ENCODE results near the gene ZBED4. TPM values are rescaled to one million over a fixed set of nuclear protein-coding genes. Genes with fewer than 3 reads are reported as not detected.

The ZBED4 gene
- polyA plus RNA-seq, 1 donor = 18.0 TPM

- DNase-seq = no peak
Observed at GRCh38 chr22:49920859-49921258, 67.2 kb downstream of the ZBED4 start.

DNA sequence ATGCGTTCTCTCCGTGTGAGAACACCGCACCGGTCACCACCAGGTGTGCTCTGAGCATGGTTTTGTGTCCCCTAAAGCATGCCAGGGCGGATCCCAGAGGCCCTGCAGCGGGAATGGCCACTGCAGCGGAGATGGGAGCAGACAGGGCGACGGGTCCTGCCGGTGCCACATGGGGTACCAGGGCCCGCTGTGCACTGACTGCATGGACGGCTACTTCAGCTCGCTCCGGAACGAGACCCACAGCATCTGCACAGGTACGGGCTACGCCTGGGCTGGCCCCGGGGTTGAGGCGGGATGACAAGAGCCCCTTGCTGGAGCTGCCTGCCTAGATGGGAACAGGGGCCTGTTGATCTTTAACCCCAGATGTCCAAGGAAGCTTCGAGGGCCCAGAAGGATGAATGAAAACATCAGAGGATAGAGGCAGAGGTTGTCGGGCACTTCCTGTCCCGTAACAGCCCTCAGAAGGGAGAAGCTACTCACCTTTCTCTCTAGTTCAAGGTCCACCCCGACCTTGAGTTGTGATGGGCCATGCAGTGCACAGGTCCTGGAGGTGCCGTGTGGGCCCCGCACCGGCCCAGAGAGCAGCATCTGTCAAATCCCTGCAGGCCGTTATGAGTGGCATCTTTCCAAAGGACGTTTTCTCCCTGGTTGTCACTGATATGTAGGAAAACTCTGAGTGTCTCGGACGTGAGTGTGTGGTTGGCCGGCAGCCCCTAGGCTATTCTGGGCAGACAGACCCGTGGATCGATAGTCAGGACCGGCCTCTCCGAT lies 68.0 kb downstream of the ZBED4 start:
- DNase-seq = no peak

DNA sequence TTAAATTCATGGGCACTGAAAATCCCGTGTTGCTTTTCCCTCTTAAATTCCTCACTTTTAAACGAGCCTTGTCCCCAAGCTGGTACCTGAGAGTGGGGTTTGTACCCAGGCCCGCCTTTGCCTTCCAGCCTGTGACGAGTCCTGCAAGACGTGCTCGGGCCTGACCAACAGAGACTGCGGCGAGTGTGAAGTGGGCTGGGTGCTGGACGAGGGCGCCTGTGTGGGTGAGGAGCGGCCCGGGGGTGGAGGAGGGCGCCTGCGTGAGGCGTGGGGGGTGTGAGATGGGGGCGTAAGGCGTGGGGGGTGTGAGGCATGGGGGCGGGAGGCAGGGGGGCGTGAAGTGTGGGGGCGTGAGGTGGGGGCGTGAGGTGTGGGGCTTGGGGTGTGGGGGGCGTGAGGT lies 68.8 kb downstream of the ZBED4 start:
- no peak for DNase-seq

GRCh38 chr22:49922926-49923325 lies 69.3 kb downstream of the ZBED4 start:
- DNase-seq = no peak

- DNase-seq = no peak
Observed at GRCh38 chr22:49923445-49923844, 69.8 kb downstream of the ZBED4 start.

GRCh38 chr22:49924113-49924833 lies 70.6 kb downstream of the ZBED4 start:
- DNase-seq = no peak

DNA sequence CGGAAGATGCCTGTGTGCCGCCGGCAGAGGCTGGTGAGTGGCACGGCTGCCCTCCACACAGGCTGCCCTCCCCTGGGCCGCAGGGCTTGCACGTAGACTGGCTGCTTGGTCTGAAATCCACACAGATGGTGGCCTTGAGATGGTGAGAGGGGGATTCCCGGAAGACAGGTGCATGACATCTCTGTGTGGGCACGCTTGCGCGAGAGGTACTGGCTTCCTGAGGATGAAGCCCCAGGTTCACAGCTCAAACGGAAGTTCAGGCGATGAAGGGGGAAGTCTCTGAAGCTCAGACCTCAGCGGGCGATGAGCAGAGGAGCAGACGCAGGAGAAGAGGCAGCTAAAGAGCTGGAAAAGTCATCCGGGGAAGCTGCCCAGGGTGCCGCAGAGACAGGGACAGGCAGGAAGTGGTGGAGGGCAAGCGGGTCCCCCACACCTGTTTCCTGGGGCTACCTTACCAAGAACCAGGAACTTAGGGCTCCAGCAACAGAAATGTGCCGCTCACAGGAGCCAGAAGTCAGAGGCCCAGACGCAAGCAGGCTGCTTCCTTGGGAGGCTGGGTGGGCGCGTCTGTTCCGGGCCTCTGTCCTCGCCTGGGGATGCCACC lies 72.0 kb downstream of the ZBED4 start:
- DNase-seq = no peak

DNA sequence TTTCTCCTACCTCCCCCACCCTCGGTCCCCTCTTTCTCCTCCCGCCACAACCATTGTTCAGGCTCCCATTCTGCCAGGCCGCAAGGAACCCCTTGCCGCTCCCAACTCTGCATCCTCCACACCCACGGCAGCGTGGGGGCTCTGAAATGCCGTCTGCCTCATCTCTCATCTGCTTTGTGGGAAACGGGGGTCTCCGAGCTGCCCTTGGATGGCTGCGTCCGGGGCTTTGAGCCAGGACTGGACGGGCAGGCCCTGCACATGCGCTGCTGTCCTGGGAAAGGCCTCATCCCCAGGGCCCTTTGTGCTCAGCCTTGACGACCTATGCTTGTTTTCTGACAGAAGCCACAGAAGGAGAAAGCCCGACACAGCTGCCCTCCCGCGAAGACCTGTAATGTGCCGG lies 73.3 kb downstream of the ZBED4 start:
- no peak for DNase-seq

GRCh38 chr22:49927483-49928184 lies 74.0 kb downstream of the ZBED4 start:
- DNase-seq = no peak

DNA sequence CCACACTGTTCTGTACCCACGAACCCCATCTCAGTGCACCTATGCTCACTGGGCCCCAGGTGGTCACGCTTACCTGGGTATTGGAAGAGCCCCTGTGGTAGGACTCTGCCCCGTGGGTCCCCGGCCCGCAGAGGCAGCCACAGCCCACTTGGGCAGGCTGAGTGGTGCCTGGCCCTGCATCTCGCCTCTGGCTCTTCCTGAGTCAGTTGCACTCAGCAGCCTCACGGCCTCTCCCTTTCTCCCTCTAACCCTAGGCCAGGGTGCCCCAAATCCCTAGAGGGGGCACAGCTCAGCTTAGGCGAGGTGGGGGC lies 74.5 kb downstream of the ZBED4 start:
- DNase-seq = no peak

- DNase-seq = no peak
Observed at GRCh38 chr22:49928555-49929210, 75.0 kb downstream of the ZBED4 start.

GRCh38 chr22:49929211-49929979 lies 75.8 kb downstream of the ZBED4 start:
- DNase-seq = no peak

- no peak for DNase-seq
Observed at GRCh38 chr22:49929994-49930575, 76.4 kb downstream of the ZBED4 start.

DNA sequence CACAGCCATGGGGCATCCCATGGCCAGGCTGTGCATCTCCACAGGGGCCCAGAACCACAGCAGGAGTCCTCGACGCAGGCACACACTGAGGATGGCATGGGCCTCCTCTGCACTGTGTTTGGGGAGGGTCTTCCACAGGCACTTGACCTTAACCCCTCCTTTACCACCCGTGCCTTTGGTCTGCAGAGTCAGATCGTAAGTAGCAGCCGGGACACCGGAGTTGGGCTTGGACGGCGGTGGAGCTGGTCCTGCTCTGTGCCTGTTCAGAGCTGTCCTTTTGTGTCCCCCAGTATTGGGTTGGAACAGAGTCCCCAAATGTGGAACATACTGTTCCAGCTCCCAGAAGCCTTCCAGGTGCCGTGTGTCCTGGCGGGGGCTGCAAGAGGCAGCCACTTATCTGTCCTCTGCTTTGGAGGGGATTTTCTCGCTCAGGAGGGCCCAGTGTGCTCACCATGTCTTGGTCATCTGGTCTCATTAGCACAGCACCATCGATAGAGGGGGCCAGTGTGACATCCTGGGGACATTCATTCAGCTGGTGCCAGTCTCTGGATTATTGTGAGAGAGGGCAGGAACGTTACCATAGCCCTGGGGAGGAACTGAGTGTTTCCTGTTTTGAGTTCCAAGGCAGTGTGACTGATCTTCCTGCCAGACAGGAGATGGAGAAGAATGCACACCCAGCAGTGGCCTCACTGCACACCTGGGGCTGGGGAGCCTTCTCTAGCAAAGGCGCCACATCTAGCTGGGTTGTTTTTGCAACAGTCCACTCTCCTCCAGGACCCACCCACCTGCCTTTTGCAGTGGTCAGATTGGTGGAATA lies 77.2 kb downstream of the ZBED4 start:
- no peak for DNase-seq

- DNase-seq = no peak
Observed at GRCh38 chr22:49933236-49934159, 79.9 kb downstream of the ZBED4 start.

DNA sequence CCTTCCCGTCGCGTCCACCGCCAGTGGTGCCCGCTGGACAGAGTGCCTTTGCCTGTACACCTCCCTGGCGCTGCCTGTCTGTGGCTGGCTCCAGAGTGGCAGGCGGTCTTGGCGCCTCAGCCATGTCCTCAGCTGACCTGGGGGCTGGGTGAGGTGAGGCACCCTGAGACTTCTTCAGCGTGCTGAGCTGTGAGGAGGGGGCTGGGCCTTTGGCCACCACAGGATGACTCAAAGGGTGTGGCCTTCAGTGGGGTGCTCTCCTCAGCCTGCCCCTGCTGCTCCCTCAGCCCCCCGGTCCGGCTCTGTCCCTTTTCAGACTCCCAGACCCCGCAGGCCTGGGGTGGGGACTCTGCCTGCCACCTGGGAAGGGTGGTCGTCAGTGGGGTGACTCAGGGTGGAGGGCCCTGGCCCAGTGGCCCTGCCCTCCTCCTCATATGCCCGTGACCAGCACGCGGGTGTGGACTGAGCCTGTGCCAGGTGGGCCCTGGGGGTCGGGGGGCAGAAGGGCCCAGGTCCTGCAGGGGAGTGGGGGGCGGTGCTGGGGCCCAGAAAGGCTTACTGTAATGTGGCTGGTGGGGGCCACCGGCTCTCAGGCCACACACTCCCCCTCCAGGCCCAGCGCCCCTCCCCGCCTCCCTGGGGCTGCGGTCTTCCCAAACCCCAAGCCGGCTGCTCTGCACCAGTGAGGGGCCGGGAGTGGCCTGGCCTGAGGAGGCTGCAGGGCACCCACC lies 80.7 kb downstream of the ZBED4 start:
- no peak for DNase-seq

GRCh38 chr22:49934891-49935557 lies 81.4 kb downstream of the ZBED4 start:
- no peak for DNase-seq

- DNase-seq = no peak
Observed at GRCh38 chr22:49935561-49935960, 81.9 kb downstream of the ZBED4 start.
